ENCODE results near the gene PTPRA. TPM values are rescaled to one million over a fixed set of nuclear protein-coding genes. Genes with fewer than 3 reads are reported as not detected.

The PTPRA gene
- total and polyA plus RNA-seq, 10 of the 15 experiments (the other 5 are each of a cell fraction or from before 2014, with no cell fraction given): 3.9 to 62.1 (median 34.6) TPM

DNA sequence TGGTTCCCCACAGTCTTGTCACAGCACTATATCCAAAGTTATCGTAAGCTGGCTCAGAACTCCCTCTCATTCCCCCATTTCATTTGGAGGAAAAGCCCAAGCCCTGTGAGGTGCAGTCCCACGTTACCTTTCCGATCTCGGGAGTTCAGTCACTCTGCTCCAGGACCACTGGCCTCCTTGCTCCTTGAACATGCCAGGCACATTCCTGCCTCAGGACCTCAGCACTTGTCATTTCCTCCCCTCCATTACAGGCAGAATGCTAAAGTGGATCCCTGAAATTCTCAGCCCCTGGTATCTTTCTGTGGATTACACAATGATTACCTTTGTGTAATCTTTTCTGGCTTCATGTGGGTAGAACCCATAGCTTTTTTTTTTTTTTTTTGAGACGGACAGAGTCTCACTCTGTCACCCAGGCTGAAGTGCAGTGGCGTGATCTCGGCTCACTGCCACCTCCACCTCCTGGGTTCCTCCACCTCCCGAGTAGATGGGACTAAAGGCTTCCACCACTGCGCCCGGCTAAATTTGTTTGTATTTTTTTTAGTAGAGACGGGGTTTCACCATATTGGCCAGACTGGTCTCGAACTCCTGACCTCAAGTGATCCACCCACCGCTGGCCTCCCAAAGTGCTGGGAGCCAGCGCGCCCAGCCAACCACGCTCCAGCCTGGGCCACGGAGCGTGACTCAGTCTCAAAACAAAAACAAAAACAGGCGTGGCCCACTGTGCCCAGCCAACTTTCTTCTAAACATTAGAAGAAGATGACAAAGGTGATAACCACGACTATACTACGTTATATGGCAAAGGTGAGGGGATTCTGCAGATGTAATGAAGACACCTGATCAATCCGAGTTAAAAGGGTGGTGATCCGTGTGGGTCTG lies 194.1 kb downstream of the PTPRA start:
- H3K9ac ChIP-seq (ENCODE audit: control insufficient read depth, insufficient read depth, low read length): no peak overlapping the region
- FAIRE-seq (no peak), DNase-seq (ENCODE audit: low read depth, low spot score) (no peak), ATAC-seq (peak; percentile 78)
- RAD21 ChIA-PET (ENCODE audit: unreplicated experiment): interaction anchor here (0.9 kb wide), 1 partner anchor 14 kb away, joined by 3 read pairs; no protein-coding TSS in a partner anchor
- H3K36me3 ChIP-seq (ENCODE audit: control insufficient read depth in 2 of 2, insufficient read depth in 2 of 2, low read length in 1 of 2): no peaks in the 10 kb centered on the region
- no peak overlapping the region for H3K27ac ChIP-seq (ENCODE audit: control insufficient read depth, insufficient read depth)
- H4K20me1 ChIP-seq (ENCODE audit: control insufficient read depth, insufficient read depth): no peaks in the 10 kb centered on the region
- no peaks in the 10 kb centered on the region for H3K79me2 ChIP-seq (ENCODE audit: control insufficient read depth, insufficient read depth, low read length)
- CTCF ChIA-PET: interaction anchor here (2.5 kb wide), 1 partner anchor 14 kb away, joined by 11 read pairs; no protein-coding TSS in a partner anchor
- TF ChIP-seq ESRRA (IDR thresholded peaks at IDR 0.05; ENCODE audit: low read length) (no peak), BHLHE40 (IDR thresholded peaks at IDR 0.05; ENCODE audit: borderline replicate concordance in 1 of 2, low read depth in 2 of 2, low read length in 1 of 2) (peak in 1 of 2 experiments; percentile 6; a peak in 1 of 4 replicates), PAX5 (IDR thresholded peaks at IDR 0.05; ENCODE audit: borderline replicate concordance, low read depth, low read length) (peak; percentile 83), POLR2A (IDR thresholded peaks at IDR 0.05; ENCODE audit: low read depth, low read length) (no peak)
- H3K9me3 ChIP-seq (replicated peaks; ENCODE audit: control insufficient read depth, insufficient read depth, low read length): no peaks in the 10 kb centered on the region
- 31% methylated on average over 23 of the region's 23 CpGs for WGBS (ENCODE audit: insufficient coverage, insufficient replicate concordance, low lambda C conversion rate, missing lambda C conversion rate)
- SMC1A ChIA-PET (ENCODE audit: uncharacterized antibody, unreplicated experiment): interaction anchor here (2.2 kb wide), 1 partner anchor 10 kb away, joined by 5 read pairs; no protein-coding TSS in a partner anchor
- H2AFZ ChIP-seq (ENCODE audit: control insufficient read depth, low read depth, low read length): no peak overlapping the region
- POLR2A ChIA-PET: no interaction called here
- intact Hi-C loops (cut with micrococcal nuclease; ENCODE audit: unreplicated experiment) (no loop called here), in situ Hi-C loops (cut with MboI) (no loop called here)
- H3K27me3 ChIP-seq (replicated peaks in 1 of 2; ENCODE audit: control insufficient read depth in 2 of 2, insufficient read depth in 2 of 2, low read length in 1 of 2): no peaks in the 10 kb centered on the region; a peak in 1 of 4 replicates
- peaks cover 14% of the 10 kb centered on the region for H3K4me1 ChIP-seq (ENCODE audit: control insufficient read depth, insufficient read depth, low read length)
- no peak overlapping the region for H3K4me3 ChIP-seq
- peak overlapping the region; percentile 31 for H3K4me2 ChIP-seq (ENCODE audit: control insufficient read depth, insufficient read depth)
- no TSS peak for BruUV-seq (replicated peaks)

GRCh38 chr20:3068075-3068474 lies 194.8 kb downstream of the PTPRA start:
- no peaks in the 10 kb centered on the region; the same call in 2 of the 3 replicates for H3K9me3 ChIP-seq (replicated peaks; ENCODE audit: control insufficient read depth, insufficient read depth, low read length)
- no peaks in the 10 kb centered on the region for H3K79me2 ChIP-seq (ENCODE audit: control insufficient read depth, insufficient read depth, low read length)
- 2% methylated on average over 8 of the region's 8 CpGs for WGBS (ENCODE audit: insufficient coverage, insufficient replicate concordance, low lambda C conversion rate, missing lambda C conversion rate)
- BruUV-seq (replicated peaks): no TSS peak
- no peak overlapping the region for H3K4me3 ChIP-seq
- ChIA-PET POLR2A (no interaction called here), CTCF (interaction anchor here (2.5 kb wide), 1 partner anchor 15 kb away, joined by 11 read pairs; no protein-coding TSS in a partner anchor), RAD21 (ENCODE audit: unreplicated experiment) (no interaction called here), SMC1A (ENCODE audit: uncharacterized antibody, unreplicated experiment) (interaction anchor here (2.2 kb wide), 1 partner anchor 9 kb away, joined by 5 read pairs; no protein-coding TSS in a partner anchor)
- peaks cover 0 to 2% of the 10 kb centered on the region in 2 experiments; a peak in 3 of 4 replicates for H3K27me3 ChIP-seq (replicated peaks in 1 of 2; ENCODE audit: control insufficient read depth in 2 of 2, insufficient read depth in 2 of 2, low read length in 1 of 2)
- TF ChIP-seq CBX3 (IDR thresholded peaks at IDR 0.05; ENCODE audit: borderline replicate concordance, low read depth) (no peak), JUNB (IDR thresholded peaks at IDR 0.05) (peak; percentile 57), RUNX3 (IDR thresholded peaks at IDR 0.05; ENCODE audit: low read length) (peak; percentile 46), PKNOX1 (IDR thresholded peaks at IDR 0.05) (0 out of 2 replicates have a peak, but pooled peaks have one; percentile 5), PAX5 (IDR thresholded peaks at IDR 0.05; ENCODE audit: borderline replicate concordance, low read depth, low read length) (peak; percentile 93), IKZF2 (IDR thresholded peaks at IDR 0.05) (peak in 1 of 2 experiments; percentile 47; a peak in 1 of 4 replicates)
- no peak overlapping the region for H3K9ac ChIP-seq (ENCODE audit: control insufficient read depth, insufficient read depth, low read length)
- intact Hi-C loops (cut with micrococcal nuclease; ENCODE audit: unreplicated experiment): no loop called here
- in situ Hi-C loops (cut with MboI): no loop called here
- DNase-seq (ENCODE audit: low read depth, low spot score): no peak
- no peaks in the 10 kb centered on the region for H4K20me1 ChIP-seq (ENCODE audit: control insufficient read depth, insufficient read depth)
- no peak overlapping the region for H2AFZ ChIP-seq (ENCODE audit: control insufficient read depth, low read depth, low read length)
- H3K4me1 ChIP-seq (ENCODE audit: control insufficient read depth, insufficient read depth, low read length): peaks cover 14% of the 10 kb centered on the region
- H3K27ac ChIP-seq (ENCODE audit: control insufficient read depth, insufficient read depth): no peak overlapping the region
- FAIRE-seq: peak; percentile 57
- H3K4me2 ChIP-seq (ENCODE audit: control insufficient read depth, insufficient read depth): peak overlapping the region; percentile 31
- peak; percentile 81 for ATAC-seq
- H3K36me3 ChIP-seq (ENCODE audit: control insufficient read depth in 2 of 2, insufficient read depth in 2 of 2, low read length in 1 of 2): no peaks in the 10 kb centered on the region
